ENCODE results near the gene CAPN9. TPM values are rescaled to one million over a fixed set of nuclear protein-coding genes. Genes with fewer than 3 reads are reported as not detected.

CAPN9 gene
- total RNA-seq, 1 donor from 2014 or later, result 0.32 TPM

DNA sequence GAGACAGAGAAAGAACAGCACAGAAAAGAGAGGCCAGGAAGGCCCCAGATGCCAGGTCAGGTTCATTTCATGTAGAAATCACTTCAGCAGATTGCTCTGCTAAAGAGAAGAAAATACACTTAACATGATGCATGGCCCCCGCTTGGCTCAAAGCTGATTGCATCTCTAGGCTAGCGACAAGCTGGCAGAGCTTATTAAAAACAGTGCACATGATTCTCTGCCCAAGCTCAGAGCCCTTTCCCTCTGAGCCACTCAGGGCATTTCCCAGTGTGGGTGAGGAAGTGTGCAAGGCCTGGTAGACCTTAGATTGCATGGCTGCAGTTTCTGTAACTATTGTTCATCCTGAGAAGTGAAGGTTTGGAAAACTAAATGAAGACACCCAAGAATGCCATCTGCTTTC, 3.3 kb upstream of the CAPN9 start:
- no peak for ATAC-seq
- no peak for DNase-seq
- intact Hi-C loops (cut with micrococcal nuclease), result no loop called here

DNA sequence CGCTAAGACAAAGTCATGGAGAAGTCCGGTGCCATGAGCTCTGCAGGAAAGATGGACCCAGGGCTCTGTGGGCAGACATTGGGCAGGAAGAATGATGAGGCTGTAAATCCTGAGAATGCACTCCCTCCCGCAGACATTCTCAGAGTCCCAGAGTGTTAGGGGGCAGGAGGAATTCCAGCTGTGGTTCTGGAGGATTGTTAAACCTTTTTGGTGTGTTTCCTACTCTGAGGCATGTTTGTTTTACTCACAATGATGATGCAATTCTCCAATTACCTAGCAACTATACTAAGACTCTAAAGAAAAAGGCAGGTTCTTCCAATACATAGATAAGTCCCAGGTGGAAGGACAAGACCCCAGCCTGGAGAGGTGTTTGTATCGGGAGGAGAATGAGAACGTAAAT, 2.8 kb upstream of the CAPN9 start:
- ATAC-seq (no peak), DNase-seq (no peak)
- intact Hi-C loops (cut with micrococcal nuclease), result no loop called here

DNA sequence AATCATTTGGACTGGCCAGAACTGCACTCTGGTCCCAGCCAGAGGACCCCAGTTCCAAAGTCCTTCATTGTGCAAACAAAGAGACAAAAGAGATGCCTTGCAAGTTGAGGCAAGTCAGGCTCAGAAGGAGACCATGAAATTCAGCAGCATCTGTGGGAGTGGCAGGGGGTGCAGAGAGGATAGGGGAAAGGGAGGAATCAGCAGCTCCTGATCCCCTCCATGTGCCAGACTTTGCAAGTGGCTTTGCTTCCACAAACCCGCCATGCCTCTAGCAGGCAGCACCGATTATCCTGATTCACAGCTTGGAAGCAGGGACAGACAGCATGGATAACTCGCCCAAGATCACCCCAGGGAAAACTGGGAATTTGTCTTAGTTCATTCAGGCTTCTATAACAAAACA, 2.1 kb upstream of the CAPN9 start:
- ATAC-seq, result no peak
- intact Hi-C loops (cut with micrococcal nuclease), result no loop called here

DNA sequence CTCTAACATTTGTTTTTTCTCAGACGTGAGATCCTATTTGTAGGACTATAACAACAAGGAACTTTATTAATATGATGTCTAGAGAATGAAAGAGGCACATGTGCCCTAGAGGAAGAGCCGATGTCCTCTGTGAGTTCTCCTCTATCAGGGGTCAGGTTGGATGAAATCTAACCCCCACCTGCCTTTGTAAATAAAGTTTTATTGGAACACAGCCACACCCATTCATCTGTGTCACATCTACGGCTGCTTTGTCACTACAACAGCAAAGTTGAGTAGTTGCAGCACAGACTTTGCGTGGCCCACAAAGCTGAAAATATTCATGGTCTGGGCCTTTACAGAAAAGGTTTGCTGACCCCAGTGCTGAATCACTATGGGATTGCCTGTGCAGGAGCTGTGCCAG, 571 bp upstream of the CAPN9 start:
- DNase-seq (no peak), ATAC-seq (no peak)
- intact Hi-C loops (cut with micrococcal nuclease), result no loop called here

More for the DNA sequence above, 2.1 kb upstream of the CAPN9 start:
- DNase-seq, result no peak

DNA sequence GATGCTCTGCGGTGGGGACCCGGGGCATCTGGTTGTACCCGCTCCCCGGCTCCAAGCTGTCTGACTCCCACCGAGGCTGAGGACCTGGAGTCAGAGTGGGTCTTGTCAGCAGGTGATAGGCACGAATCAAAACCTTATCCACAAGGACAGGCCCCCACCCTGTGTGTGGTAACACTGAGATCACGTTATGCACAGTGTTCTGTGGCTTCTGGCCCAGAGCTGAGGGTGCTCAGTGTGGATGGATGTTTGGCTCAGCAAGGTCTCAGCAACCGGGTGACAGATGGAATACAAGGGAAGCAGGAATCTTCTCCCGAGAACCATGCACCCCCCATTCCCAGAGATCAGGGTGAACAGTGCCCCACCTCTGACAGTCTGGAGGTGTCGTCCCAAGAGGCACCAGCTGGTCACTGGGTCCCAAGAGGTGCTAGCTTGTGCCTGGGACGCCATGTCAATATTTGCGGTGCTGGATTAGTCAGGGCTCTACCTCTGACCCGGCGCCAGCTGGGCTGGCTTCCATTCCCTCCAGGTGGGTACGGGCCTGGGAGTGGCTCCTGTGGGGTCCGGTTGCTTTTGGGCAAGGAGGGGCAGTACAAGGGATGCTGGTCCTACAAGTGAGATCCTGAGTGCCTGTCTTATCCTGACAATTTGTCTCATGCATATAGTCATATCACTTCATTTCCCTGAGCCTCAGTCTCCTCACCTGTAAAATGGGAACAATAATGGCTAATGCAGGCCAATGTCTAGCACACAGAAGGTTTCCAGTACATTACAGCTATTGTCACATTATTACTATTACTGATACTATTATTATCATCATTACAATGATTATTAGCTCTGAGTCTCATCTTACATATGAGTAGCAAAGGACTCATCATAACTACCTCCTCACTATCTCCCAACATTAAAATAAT, 957 bp downstream of the CAPN9 start:
- ATAC-seq (peak; percentile 67), DNase-seq (no peak)
- intact Hi-C loops (cut with micrococcal nuclease), result no loop called here

DNA sequence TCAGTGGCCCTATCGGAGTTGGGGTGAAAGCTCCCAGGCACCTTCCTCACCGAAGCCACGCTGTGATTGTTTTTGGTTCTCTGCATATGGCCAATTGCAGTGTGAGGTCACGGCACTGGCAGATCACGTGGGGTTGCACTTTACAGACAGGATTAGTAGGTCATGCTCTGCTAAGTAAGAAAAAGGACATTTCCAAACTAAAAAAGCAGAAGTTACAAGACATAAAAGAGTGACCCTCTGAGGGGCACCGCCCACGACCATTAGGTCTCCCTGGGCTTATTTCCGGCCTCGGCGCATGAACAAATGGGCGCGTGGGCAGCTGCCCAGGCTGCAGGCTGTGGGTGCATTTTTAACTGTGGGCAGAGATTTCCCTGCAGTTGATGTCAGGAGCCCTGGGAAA, 2.0 kb downstream of the CAPN9 start:
- intact Hi-C loops (cut with micrococcal nuclease), result no loop called here
- no peak for ATAC-seq

DNA sequence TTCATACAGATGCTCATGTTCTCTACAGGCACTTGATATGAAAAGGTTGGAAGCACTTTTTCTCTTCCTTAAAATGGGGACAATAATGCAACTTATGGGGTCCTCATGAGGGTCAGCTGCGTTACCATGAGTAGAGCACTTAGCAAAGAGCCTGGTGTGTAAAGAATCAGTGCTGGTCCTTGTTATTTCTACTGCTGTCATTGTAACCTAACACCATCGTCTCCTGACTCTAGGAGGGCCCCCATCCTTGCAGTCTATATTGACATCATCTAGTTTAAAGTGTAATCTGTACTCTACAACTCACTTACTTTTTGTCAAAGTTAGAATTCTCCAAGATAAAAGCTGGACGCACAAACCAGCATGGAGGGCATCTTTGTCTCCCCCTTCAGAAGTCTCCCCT, 2.4 kb downstream of the CAPN9 start:
- no peak for ATAC-seq
- DNase-seq, result no peak
- intact Hi-C loops (cut with micrococcal nuclease), result no loop called here

More for the DNA sequence above, 2.0 kb downstream of the CAPN9 start:
- no peak for DNase-seq

DNA sequence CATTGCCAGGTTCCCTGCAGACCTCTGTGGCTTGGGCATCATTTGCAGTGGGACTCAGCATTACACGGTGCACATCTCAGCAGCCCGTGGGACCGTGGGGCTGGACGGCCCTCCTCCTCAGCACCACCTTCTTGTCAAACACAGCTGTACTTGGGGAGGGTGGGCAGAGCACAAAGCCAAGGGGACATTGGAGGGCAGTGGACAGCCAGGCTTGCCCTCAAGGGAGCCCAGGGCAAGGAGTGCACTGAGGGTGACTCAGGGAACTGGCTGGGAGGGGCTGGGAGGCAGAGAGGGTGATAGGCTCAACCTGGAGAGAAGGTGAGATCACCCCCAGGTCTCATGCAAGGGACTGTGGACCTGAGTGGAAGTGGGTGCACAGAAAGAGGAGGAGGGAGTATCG, 3.4 kb downstream of the CAPN9 start:
- DNase-seq, result no peak
- intact Hi-C loops (cut with micrococcal nuclease), result no loop called here
- ATAC-seq, result no peak

DNA sequence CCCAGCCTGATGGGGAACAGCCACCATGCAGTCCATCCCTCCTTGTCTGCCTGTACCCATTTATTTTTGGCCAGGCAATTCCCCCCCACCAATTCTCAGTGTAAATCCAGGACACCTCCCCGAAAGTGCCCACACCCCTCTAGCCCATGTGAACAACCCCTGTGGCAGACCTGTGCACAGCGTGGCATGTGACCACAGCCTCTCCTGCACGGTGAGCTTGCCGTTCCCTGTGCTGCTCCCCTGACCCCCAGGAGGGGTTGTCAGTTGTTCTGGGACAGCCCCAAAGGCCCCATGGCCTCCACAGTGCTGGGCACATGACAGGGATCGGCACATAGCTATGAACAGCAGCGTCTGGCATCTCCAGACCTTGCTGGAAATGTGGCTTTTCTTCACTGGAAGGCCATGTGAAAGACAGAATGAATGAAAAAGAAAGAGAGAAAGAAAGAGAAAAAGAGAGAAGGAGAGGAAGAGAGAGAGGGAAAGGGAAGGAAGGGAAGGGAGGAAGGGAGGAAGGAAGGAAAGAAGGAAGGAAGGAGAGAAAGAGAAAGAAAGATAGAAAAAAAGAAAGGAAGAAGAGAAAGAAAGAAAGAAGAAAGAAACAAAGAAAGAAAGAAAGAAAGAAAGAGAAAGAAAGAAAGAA, 3.9 kb downstream of the CAPN9 start:
- intact Hi-C loops (cut with micrococcal nuclease), result no loop called here
- ATAC-seq, result no peak
- no peak for DNase-seq

DNA sequence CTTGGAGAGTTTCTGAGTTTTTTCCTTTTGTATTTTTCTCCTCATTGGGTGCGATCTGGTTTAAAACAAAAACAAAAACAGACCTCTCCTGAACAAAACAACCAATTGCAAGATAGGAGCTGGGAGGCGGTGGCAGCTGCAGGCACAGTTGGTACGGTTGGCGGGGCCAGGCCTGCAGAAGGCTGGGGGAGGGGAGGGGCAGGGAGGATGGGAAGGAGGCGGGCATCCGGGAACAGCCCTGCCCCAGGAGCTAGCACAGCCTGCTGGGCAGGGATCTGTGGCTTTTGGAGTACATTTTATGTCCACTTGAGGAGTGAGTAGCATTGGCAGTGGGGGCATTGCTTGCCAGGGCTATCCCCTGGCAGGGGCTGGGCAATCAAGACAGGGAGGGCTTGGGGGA, 5.2 kb downstream of the CAPN9 start:
- intact Hi-C loops (cut with micrococcal nuclease), result no loop called here
- no peak for ATAC-seq

DNA sequence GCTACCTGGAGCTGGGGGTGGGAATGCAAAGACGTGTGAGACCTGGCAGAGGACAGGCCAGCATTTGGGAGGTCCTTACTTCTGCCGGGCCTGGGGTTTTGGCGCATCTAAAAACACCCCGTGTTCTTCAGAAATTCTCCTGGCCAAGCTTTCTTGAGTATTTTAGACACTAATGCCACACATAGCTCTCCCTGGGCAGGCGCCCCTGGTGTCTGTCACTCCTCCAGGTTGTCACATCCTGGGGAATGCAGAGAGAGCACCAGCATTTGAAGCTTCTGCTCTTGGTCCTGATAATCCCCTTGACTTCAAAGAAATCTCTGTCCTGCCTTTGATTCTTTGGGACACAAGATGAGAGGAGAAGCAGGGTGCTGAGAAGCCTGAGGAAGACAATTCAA, 6.0 kb downstream of the CAPN9 start:
- intact Hi-C loops (cut with micrococcal nuclease), result no loop called here
- ATAC-seq (no peak), DNase-seq (no peak)

More for the DNA sequence above, 5.2 kb downstream of the CAPN9 start:
- DNase-seq, result peak; percentile 47

DNA sequence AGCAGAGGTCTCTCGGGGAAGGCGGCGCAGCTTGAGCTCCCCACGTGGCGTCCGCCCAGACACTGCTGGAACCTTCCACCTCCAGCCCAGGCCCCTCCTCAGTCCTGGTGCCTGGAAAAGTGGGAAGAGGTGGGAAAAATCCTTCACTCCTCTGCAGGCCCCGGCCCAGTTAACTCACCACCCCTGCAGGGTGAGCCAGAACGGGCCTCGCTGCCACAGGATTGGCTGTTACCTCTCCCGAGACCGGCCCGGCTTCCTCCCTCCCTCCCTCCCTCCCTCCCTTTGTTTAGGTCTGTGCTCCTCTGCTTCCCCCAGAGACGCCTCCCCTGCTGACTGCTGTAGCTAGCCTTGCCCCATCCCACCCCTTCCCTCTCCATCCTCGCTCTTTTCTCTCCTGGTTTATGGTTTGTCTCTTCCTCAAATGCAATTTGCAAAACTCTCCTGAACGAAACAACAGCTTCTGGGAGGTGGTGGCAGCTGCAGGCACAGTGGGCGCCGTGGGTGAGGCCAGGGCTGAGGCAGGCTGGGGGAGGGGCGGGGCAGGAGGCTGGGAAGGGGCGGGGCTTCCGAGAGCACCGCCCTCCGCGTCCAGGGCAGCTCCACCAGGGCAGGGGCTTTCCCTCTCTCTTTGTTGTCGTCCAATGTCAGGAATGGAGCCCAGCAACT, 6.5 kb downstream of the CAPN9 start:
- ATAC-seq, result peak; percentile 78

DNA sequence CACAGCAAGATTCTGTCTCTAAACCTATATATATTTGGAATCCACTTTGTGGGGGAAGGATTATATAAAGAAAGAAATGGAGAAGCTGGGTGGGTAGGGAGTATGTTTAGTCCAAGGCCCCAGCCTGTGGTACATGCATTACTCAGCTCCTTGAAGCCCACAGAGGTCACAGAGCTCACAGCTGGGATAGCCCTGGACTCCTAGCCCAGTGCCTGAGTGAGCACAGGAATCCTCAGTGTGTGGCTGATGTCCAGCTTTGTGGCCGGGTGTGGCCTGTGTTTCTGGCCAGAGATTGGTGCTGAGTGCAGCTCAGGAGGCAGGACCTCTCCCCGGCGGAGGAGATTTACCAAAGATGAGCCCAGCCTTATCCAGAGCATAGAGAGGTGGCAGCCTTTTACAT, 7.6 kb downstream of the CAPN9 start:
- intact Hi-C loops (cut with micrococcal nuclease), result no loop called here
- DNase-seq (peak; percentile 75), ATAC-seq (peak; percentile 88)

More for the DNA sequence above, 6.5 kb downstream of the CAPN9 start:
- DNase-seq, result peak; percentile 60
- intact Hi-C loops (cut with micrococcal nuclease), result no loop called here

DNA sequence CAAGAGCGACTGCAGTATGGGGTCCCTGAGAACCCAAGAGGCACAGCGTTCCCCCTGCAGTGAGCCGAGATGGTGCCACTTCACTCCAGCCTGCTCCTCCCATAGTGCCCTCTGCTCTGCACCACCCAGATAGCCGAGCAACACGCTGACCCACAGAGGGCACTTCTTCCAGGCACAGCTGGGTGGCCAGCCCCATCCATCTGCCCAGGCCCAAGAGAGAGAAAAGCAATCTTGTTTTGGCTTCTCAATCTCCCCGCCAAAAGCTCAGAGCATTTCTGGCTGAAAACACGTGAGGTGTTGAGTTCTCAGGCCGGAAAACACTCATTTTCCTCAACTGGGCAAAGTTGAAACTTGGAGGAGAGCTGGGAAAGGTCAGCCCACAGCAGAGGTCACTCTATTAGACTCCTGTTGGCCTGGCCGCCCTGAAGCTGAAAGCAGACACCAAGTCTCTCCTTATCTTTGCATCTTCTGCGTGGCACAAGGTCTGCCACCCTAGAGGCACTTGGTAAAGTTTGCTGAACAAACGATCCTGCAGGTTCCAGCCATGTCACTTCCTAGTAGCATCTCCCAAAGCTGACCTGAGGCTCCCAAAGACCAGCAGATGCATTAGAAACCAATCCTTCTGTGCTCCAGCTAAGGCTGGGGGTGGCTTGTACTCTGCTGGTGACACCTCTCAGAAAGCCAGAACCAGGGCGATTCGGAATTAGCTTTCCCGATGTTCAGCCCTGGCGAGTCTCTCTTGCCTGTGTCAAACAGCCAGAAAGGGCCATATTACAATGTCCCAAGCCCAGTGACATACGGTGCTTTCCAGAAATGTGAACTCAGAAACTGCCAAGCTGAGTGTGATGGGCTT, 10.9 kb downstream of the CAPN9 start:
- no peak for ATAC-seq
- no peak for DNase-seq
- intact Hi-C loops (cut with micrococcal nuclease), result no loop called here

DNA sequence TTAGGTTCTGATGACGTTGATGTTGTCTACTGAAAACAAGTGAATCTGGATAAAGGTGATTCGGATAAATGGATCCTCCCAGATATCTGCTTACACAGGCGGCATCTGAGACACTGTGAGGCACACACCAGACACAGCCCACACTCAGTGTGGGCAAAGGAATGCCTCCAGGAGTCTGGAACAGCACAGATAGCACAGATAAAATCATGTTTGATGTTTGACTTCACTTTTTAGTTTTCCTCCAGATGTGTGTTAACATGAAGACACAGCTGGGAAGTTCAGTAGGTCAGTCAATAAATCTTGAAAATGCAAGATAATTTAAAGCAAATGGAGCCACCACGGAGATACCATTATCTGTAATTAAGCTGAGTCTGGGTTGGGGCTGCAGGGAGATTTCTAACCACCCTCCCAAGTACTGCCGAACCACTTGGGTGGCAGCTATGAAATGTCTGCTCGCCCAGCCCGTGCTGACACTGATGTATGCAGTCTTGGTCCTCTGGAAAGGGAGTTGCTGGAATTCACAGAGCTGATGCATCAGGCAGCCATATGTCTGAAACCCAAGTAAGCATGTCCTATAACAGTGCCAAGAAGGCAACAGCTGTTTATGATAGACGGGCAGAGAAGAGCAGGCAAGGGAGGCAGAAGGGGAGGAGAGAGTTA, 11.7 kb downstream of the CAPN9 start:
- ATAC-seq (no peak), DNase-seq (no peak)
- intact Hi-C loops (cut with micrococcal nuclease), result no loop called here

DNA sequence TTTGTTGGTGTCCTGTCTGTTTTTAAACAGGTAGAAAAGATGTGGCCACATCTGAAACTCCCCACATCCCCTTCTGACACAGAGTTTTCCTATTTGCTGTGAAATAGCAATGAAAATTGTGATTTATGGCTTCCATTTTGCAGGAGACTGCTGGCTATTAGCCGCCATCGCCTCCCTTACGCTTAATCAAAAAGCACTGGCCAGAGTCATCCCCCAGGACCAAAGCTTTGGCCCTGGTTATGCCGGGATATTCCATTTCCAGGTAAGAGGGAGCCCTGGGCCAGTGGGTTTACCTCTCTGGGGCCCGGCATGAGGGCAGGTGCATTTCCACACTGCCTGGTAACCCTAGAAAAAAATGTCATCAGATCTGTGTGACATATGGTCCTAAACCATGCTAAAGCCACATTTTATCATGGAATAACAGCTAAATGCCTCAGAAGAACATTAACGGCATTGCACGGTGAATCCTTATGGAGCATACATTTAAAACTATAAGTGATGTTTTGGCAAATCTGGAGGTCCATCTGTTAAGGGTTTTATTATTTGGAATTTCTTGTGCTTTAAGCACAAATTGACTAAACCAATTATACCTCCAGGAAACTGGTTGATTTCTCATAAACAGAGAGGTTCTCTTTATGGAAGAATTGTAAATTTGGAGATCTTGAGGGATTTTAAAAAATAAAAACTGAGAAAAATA, 12.3 kb downstream of the CAPN9 start:
- no peak for ATAC-seq
- intact Hi-C loops (cut with micrococcal nuclease), result no loop called here
- no peak for DNase-seq

DNA sequence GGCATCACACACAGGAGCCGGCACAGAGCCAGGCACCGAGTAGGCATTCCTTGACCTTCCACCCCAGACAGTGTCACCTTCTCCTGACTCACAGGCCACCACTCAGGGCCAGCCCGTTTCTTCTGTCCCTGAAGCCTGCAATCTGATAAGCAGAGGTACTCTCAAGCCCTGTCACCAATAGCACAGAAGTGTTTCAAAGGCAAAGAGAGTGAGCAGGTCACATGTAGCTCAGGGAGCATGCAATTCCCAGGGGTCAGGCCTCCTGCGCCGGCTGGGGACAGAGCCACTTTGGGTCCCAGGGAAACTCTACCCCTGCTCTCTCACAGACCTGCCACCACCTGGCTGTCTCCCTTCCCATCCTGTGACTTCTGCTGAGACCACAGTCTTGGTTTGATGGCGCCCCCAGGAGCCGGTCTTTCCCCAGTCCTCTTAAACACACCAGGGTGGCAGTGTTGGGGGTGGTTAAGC, 13.2 kb downstream of the CAPN9 start:
- peak; percentile 28 for ATAC-seq
- intact Hi-C loops (cut with micrococcal nuclease), result no loop called here
- no peak for DNase-seq
